GM18858 (cell line): ENCODE data around the gene RAB20.
"Not testable (repeated sequence)": the region's sequence is repeated elsewhere in the genome, so short reads cannot be mapped to it uniquely, and the experiment has no call there.

Experiments used
- ATAC-seq: cut with Tn5 transposase; IDR thresholded peaks from one replicate; pipeline ENCODE4 v1.9.1; 2021; ENCODE audit not compliant: unreplicated experiment

RAB20 gene

DNA sequence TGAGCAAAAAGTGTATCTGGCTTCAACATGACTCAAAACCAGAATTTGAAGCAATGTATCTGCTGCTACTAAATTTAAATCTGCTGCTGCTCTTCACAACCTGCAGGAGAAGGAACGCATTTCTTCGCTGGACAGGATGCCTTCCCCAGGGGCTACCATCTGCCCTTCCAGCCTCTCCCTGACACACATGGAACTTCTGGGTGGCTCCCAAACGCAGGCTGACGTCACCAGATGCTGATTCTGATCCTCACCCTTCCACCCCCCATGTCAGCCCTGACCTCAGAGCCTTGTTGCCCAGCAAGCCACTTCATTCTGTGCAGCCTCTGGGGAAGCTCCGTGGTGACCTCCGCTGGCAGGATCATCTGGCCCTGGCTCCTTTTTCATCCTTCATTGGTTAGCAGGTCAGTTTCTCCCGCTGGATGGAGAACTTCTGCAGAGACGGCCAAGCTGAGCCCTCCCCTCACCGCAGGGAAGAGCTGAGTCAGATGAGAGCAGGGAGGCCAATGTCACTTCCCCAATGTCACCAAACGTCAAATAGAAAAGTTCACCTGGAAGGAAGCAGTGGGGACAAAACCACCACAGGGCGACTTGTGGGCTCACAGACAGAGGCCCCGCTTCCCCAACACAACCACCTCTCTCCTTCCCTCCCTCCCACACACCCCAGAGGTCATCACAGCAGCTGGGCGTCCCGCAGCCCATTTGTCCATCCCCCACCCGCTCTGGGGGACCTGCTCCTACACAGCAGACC lies 14.0 kb upstream of the RAB20 start:
- ATAC-seq, result peak; percentile 74

DNA sequence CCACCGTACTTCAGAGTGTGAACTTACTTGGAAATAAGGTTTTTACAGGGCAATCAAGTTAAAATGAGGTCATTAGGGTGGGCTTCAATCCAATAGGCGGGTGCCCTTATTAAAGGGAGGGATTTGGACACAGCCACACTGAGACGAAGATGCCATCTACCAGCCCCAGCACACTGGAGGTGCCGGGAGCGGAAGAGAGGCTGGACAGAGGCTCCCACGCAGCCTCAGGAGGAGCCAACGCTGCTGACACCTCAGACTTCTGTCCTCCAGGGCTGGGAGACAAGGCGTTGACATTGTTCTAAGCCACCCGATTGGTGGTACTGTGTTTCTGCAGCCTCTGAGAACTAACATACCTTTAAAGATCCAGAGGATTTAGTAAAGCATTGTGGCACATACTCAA lies 12.6 kb upstream of the RAB20 start:
- ATAC-seq, result no peak

DNA sequence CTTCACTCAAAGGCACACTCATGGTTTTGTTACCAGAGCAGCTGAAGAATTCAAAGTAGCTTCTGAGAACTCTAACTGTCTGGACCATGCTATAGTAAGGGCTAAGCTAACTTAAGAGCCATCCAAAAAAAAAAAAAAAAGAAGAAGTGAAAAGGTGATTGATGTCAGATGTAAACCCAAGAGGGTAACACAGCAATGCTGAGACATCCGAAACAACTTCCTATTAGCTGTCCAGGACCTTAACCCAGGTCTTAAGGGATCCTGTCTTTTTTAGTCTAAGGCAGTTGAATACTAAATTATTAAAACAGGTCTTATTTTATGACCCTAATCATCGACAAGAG lies 11.2 kb upstream of the RAB20 start:
- no peak for ATAC-seq

DNA sequence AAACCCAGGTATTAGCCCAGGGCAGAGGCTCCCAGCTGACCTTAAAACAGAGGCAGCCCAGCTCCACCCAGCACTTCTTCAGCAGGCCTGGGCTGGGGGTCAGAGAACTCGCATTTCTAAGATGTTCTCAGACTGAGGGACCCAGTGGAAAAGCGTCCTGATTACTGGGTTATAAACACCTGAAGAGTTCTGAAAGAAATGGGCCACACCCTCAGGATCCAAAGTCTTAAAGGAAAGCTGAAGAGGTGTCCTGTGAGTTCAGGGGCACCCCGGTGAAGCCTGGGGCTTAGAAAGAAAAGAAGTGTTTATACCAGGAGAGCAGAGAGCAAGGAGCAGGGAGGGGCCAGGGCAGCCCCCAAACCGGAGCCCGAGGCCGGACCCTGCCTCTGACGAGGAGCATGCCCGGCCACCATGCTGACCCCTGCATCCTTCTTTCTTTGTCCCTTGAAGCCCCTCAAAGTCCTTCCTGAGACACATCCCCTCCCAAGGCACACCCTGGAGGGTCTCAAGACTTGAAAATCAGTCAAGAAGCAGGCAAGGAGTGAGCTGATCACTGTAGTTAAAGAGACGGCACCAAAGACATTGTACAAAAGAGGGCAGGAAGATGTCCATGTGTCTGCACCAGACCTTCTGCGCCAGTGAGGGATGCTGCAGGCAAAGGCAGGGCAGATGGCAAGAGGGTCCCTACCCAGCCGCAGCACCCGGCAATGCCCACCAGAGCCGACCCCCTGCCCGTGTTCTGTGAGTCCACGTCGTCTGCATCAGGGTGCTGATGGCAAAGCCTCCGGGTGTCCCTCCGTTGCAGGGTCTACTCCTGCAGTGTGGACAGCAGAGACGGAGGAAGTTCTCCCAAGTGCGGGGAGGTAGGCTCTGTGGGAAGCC lies 10.6 kb upstream of the RAB20 start:
- no peak for ATAC-seq

DNA sequence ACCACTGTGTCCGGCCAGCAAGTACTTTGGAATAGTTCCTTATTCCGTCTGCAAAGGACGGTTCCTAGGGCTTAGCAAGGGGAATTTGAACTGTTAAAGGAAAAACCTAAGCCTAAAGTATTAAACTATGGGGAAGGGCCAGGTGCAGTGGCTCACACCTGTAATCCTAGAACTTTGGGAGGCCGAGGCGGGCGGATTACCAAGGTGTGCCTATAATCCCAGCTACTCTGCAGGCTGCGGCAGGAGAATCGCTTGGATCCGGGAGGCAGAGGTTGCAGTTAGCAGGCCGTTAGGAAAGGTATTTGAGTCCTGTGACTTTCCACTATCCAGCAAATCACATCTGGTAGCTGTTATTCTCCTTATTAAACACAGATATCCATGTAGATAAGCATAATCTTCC lies 9.4 kb upstream of the RAB20 start:
- ATAC-seq, result no peak

DNA sequence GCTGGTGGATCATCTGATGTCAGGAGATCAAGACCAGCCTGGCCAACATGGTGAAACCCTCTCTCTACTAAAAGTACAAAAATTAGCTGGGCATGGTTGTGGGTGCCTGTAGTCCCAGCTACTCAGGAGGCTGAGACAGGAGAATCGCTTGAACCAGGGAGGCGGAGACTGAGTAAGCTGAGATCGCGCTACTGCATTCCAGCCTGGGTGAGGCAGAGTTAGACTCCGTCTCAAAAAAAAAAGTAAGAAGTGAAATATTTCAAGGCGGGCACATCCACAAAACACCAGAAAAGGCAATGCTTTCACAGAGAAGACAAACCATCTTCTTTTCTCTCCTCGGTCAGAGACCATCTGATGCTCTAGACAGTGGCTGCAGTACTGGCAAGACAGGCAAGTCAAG lies 8.4 kb upstream of the RAB20 start:
- not testable (repeated sequence) for ATAC-seq

DNA sequence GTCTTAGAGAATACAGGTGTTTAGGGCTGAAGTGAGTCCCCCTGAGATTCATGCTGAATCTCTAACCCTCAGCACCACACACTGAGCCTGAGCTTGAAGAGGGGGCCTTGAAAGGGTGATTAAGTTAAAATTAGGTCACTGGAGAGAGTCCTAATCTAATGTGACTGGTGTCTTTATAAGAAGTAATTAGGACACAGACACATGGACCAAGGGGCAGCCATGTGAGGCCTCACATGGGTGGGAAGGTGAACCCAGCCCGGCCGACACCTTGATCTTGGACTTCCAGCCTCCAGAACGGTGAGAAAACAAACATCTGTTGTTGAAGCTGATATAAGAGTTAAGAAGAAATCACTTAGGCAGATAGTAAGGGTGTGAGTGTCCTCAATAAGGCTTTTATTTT lies 7.1 kb upstream of the RAB20 start:
- ATAC-seq, result no peak

DNA sequence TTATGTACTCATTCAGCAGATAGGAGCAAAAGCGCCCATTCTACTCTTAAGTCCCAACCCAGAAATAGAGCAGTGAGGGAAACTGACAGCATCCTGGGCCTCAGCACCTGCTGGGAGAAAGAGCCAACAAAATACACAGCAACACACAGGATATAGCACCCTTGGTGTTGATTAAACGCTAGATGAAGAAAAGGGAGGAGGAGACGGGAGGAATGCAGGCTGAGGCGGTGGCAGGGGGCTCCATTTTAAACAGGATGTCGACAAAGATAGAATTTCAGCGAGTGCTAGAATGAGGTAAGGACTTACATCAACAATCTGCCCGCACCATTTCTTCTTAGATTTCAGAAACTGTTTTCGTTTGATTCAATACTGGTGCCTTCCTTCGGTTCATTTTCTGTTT lies 4.6 kb upstream of the RAB20 start:
- no peak for ATAC-seq

DNA sequence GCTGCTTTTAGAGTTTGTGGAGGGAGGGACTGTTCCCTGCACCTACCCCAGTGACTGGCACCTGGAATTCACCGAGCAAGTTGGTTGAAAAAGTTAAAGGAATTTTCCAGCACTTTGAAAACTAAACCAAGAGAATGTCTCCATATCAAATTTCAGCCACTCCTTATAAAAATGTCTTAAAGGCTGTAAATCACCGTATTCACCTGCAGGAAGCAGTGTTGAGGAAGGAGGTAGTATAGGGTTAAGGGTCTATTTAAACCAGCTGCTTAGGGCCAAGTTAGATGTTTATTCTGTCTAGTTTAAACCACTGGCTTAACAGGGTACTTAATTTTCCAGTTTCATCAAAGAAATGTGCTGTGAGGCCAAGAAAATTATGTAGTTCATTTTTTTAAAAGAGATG lies 3.8 kb upstream of the RAB20 start:
- ATAC-seq, result no peak

DNA sequence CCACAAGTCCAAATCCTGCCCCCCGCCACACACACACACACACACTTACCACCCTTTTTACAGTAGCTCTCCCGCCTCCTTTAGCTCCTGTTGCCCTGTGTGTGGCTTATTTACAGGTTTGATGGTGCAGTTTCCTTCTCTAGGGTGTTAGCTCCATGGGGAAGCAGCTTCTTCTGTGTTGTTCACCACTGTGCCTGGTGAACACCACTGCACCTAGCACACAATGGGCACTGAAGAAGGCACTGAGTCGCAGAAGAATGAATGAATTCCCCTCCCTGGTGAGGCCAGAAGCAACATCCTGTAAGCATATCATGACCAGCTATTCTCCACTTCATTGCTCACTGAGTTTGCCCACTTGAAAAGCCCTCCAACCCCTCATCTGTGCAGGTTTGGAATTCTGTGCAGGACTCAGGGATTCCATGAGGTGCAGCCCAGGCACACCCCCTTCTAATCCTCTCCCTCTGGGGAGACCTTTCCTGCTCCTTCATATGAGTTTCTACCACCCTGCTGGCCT lies 3.0 kb upstream of the RAB20 start:
- no peak for ATAC-seq

DNA sequence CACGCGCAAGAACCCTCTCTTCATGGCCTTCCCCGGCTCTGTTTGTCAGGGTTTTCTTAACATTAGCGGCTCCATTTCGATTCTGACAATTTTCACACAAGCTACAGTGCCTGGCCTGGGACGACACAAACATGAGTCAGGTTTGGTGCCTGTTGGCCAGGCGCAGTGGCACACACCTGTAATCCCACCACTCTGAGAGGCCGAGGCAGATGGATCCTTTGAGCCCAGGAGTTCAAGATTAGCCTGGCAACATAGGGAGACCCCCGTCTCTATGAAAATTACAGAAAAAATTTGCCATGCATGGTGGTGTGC lies 1.9 kb upstream of the RAB20 start:
- ATAC-seq, result no peak

DNA sequence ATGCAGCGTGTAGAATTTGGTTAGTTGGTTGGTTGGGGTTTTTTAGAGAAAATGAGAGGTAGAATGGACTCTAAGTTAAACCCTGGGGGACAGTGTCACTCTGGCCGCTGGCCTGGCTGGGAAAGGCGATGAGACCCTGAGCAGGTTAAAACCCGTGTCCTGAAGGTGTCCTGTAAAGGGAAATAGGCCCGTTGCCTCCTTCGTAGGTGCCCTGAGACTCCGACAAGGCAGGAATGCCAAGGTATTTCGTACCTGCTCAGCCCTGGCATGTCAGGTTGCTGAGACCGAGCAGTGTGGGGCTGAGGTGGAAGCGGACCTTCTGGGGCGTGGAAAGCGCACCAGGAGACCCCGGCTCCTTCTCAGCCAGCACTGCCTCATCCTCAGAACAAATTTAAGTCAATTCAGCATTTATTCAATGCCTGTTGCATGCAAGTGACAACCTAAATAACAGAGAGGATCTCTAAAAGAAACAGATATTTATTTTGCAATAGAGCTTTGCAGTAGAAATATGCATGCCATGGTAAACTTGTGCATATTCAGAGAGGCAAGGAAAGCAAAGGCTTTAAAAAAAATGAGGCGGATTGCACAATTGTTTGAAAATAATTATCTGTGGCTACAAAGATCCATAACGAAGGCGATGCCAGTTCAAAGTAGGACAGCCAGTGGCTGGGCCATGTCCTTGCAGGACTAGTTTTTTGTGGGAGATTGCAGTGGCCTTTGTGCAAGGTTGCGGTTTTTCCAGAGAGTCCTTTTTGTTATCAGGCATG lies 1.4 kb upstream of the RAB20 start:
- no peak for ATAC-seq

DNA sequence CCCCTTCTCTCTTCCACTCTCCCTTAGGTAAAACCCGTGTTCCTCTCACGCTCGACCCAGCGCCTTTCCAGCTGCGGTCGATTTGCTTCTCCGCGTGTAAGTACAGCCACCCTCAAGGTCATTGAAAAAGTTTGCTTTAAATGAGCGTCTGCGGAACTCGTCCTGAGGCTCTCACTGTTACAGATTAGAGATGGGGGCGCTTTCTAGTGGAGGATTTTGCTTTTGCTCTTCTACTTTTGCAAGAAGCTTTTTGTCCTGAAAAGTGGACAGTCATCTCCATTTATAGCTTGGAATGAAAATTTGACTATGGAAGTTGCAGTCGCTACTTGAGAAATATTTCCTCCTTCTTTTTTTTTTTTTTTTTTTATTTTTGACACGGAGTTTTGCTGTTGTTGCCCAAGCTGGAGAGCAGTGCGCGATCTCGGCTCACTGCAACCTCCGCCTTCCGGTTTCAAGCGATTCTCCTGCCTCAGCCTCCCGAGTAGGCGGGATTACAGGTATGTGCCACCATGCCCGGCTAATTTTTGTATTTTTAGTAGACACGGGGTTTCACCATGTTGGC lies 595 bp upstream of the RAB20 start:
- ATAC-seq, result no peak

DNA sequence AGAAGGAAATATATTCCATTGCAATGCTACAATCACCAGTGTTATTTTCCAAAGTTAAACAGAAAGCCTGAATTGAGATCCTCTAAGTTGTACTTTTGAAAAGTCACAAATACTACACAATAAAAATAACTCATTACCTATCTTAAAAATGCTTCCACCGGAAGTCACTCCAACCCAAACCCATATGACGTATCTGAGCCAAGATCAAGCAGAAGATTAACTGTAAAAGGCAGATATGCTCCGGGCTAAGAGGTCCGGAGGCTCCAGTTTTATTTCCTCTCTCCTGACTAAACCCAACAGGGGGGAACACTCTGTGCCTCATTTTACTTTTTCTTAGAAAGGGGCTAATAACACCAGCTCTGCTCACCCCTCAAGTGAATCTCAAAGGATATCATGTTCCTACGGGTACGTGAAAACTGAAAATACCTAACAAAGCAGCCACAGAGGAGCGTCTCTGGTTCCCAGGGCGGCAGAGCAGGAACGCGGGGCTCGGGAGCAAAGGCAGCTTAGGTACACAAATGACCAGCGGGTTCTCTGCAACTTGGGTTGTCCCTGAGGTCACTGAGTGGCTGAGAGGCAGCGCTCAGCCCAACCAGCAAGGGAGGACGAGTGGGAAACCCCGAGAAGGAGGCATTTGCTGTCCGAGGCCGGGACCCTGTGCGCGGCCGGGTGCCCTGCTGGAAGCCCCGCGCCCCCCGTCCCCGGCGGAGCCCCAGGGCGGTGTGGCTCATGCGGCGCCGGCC lies 750 bp downstream of the RAB20 start:
- peak; percentile 6 for ATAC-seq

DNA sequence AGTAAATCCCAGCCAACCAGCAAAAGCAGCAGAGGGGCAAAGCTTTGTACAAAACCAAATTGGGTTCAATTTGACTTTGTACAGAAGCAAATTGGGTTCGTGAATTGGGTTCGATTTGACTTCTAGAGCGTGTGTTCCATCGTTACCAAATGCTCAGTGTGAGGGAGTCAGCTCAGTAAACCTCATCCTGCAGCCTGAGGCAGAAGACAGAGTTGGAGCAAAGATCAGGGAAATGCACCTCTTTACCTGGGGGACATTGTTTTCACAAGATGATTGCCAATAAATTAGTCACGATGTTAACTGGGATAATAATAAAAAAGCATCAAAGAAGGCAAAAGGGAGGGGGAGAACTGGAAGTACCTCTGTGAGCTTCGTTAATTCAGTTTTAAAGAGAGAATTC lies 1.5 kb downstream of the RAB20 start:
- ATAC-seq, result no peak

DNA sequence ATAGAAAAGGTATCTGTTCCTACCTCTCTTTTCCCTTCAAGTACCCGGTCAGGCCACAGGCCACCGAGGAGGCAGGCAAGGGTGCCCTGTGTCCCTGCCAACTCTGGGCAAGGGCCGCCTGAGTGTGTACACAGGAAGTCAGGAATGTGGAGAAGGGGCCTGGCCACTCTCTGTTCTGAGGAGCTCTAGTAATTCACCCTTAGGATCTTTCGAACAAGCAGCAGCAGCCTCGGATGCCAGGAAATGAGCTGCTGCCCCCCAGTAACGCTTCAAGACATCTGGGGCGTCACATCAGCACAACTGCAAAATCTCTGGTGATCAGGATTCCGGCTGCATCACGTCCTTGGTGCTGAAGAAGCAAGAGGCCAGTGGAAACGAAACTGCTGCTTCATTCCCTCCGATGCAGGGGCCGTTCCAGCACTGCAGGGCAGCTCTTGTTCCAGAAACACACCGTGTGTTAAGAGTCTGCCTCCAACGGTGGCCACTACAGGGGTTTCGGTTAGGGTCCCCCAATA lies 2.0 kb downstream of the RAB20 start:
- ATAC-seq, result no peak

DNA sequence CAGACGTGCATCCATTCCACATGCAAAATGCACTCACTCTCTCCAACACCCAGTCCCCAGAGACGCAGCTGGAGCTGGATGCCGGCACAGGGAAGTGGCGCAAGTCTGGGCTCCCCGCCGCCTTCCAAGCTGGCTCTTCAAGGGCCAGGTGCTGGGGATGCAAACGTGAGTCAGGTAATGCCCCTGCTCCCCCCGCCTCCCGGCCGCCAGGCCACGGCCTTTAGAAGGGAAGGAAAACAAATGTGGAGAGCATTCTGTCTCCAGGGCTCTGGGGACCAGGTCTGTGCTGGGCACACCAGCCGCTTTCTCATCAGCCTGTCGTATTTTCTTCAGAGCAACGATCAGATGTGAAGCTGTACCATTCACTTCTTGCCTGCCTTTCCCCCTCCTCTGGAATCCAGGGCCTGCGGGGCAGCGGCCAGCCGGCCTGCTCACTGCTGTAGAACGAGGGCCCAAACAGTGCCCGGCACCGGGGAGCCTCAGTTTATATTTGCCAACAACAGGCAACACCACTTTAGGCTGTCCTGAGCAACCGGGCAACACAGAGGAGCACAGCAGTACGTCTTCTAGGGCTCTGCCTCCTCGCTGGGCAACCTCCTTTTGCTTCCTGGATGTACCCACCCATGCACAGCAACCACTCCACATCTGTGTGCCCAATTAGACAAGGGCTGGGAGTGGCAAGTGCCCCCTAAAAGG lies 3.8 kb downstream of the RAB20 start:
- no peak for ATAC-seq

DNA sequence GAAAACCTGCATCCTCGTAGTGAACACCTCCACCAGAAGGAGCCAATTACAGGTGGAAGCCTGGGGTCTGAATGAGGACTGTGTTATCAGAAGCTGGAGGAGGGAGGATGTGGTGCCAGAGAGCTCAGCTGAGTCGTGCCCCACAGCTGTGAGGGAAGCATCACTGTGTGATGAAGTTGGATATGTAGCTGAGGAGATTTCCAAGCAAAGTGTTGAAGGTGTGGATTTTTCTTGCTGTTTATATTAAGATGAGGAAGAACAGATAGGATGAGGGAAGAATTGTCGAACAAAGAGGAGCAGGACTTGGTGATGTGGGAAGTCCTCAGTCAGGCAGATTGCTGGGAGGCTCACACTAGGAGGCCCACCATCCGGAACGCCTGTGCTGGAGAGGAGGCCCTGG lies 4.4 kb downstream of the RAB20 start:
- no peak for ATAC-seq

DNA sequence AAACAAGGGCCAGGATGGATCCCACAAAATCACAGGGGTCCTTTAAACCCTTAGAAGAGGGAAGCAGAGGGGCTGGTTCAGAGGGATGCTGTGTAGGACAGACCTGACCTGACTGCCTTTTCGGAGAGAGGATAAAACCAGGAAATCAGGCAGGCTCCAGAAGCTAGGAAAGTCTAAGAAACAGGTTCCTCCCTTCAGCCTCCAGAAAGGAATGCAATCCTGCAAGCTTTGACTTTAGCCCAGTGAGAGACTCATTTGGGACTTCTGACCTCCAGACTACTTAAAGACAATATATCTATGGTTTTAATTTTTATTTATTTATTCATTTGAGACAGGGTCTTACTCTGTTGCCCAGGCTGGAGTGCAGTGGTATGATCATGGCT lies 5.3 kb downstream of the RAB20 start:
- no peak for ATAC-seq

DNA sequence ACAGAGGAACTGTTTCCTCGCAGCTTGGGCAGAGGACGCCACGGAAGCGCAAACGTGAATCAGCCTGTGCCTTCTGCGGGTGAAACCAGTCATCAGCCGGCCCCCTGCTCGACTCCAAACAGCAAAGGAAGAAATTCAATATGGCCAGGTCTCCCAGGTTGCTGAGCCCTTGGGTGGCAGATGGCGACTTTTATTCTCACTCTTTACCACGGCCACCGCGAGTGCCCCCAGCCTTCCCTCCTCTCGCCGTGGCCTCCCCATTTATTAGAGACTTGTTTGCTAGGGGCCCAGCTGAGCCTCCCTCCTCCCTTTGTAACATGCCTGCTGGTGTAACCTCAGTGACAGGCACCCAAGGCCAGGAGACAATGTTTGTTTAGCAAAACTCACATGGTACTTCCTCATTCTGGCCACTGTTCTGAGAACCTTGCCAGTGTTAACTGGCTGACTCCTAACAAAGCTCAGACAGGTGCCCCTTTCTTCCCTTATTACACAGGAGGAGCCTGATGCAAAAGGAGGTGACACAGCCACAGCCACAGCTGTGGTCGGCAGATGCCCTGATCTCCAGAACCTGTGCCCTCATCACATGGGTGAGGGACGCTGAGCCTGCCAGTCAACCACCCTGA lies 5.8 kb downstream of the RAB20 start:
- peak; percentile 56 for ATAC-seq
